HG03575 (cell line): Measurements from ENCODE around the gene SIRT1.
"Not testable (repeated sequence)": the region's sequence is repeated elsewhere in the genome, so short reads cannot be mapped to it uniquely, and the experiment has no call there.

Experiments used
- ATAC-seq: cut with Tn5 transposase; IDR thresholded peaks from one replicate; pipeline ENCODE4 v1.9.1; 2021; ENCODE audit not compliant: unreplicated experiment, insufficient number of reproducible peaks, low FRiP score; ENCODE audit errors: extremely low read depth

Gene SIRT1

DNA sequence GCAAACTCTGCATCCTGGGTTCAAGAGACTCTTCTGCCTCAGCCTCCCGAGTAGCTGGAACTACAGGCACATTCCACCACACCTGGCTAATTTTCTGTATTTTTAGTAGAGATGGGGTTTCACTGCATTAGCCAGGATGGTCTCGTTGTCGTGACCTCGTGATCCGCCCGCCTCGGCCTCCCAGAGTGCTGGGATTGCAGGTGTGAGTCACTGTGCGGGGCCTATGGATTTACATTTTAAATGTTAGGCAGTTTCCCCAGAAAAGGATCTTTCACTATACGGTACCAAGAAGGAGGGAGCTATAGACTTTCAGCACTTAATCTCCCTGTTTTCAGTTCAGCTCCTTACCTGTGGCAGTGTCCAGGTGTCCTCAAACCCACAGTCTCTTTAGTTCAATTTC lies 50.8 kb downstream of the SIRT1 start:
- no peak for ATAC-seq

DNA sequence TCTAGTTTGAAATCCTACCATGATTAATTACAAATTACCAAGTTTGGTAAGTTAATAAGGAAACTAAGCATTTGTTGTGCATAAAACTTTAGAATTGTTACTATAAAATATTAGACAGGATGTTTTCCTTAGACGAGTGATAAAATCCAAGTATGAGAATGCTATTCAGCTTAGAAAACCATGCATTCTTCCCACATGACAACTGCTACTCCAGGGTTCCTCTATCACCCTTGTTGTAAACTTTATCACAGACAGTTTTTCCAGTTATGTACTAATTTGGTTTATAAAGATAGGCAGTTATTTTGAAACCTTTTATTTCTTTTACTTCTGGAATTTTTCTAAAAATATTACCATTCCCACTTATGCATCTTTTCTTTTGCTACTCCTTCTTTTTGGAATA lies 52.0 kb downstream of the SIRT1 start:
- no peak for ATAC-seq

- no peak for ATAC-seq
These were observed 59.5 kb downstream of the SIRT1 start for GRCh38 chr10:67943917-67944316.

GRCh38 chr10:67955614-67956013 lies 71.2 kb downstream of the SIRT1 start:
- ATAC-seq: no peak

DNA sequence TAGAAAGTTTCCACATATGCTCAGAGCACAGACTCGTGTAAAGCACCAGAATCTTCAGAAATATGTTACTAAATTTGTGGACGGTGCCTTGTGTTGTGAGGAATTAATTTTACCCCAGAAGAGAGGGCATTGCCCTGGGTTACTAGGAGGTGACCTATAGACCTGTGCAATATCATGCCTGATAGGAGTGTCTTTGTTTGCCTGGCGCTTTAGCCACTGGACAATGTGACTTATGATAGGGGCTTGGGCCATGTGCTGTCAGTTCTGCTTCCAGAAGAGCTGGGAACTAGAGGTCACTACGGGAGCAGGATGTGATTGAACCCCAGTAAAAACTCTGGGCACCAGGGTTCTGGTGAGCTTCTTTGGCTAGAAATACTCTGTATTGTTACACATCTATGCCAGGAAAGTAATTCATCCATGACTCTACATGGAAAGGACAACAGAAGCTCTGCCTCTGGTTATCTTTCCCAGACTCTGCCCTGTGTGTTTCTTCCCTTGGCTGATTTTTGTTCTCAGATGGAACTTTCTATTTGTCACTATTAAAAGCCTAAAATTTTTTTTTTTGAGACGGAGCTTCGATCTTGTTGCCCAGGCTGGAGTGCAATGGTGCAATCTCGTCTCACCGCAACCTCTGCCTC lies 75.5 kb downstream of the SIRT1 start:
- ATAC-seq: no peak

DNA sequence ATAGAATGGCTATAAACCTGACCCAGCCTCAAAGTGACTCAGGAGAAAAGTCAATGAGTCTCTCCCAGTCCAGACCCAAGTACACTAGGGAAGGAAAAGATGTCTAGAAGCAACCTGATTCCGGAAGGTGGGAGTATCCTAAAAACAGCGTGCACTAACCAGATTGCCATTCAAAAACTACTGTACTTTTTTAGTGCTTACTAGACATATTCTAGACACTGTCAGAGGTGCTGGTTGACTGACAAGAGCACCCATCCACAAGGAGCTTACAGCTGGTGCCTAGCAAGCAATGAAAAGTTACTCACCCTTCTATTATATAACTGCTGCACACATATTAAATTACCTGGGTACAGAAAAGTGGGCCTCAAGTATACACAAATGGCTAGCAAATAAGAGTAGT lies 81.0 kb downstream of the SIRT1 start:
- ATAC-seq: no peak

GRCh38 chr10:67966035-67966434 lies 81.6 kb downstream of the SIRT1 start:
- not testable (repeated sequence) for ATAC-seq
